SJCRH30 (cell line): ENCODE data around the gene COPZ1. TPM values are rescaled to one million over a fixed set of nuclear protein-coding genes. Genes with fewer than 3 reads are reported as not detected.

ENCODE experiments used
- DNase-seq, 2 experiments: peaks; one replicate each; pipeline ENCODE4 v3.0.0-alpha.2; 2015 to 2020
- H3K27ac ChIP-seq: fragments of 250-450 bp; sonication (Bioruptor Pico); 2 replicates; pipeline ENCODE4 v1.5.1; 2020; ENCODE audit warnings: mild to moderate bottlenecking, moderate library complexity
- H3K27me3 ChIP-seq: fragments of 250-450 bp; sonication (Bioruptor Pico); 2 replicates; pipeline ENCODE4 v1.5.1; 2020; ENCODE audit warnings: mild to moderate bottlenecking, moderate library complexity
- H3K36me3 ChIP-seq: fragments of 250-450 bp; sonication (Bioruptor Pico); 2 replicates; pipeline ENCODE4 v1.5.1; 2020; ENCODE audit warnings: mild to moderate bottlenecking, moderate library complexity
- H3K4me1 ChIP-seq: fragments of 250-450 bp; sonication (Bioruptor Pico); 2 replicates; pipeline ENCODE4 v1.5.1; 2020; ENCODE audit warnings: mild to moderate bottlenecking, moderate library complexity
- H3K4me3 ChIP-seq: fragments of 250-450 bp; sonication (Bioruptor Pico); 2 replicates; pipeline ENCODE4 v1.5.1; 2020; ENCODE audit warnings: mild to moderate bottlenecking, moderate library complexity
- H3K9me3 ChIP-seq: fragments of 250-450 bp; sonication (Bioruptor Pico); replicated peaks from 2 replicates; pipeline ENCODE4 v1.5.1; 2020; ENCODE audit warnings: mild to moderate bottlenecking, moderate library complexity
- total RNA-seq: library from RNA; depleted of rRNA; stranded (reverse); fragments of >200 nt; shearing (Covaris generic); gene quantifications from 2 replicates; pipeline ENCODE4 v1.2.3, GENCODE V29; 2014; rRNA removed

Gene COPZ1
- total RNA-seq, 1 experiment from 2014 or later: 117 TPM

DNA sequence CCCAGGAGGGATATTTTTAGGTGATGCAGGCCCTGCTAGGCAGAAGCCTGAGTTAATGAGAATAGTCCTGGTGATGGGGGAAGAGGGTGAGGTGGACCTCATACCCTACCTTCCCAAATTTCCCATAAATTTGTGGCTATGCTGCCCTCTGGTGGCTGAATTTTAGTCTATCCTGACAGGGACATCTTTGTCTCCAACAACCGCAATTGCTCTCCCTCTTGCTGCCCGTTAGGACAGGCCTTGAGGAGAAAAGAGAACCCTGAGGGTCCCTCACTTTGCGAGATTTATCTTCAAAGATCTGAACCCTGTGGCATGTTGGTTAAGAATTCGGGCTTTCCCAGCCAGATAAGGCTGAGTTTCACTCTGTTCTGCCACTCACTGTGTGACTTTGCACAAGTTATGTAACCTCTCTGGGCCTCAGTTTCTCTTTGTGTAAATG is 69.4 kb downstream of the COPZ1 start:
- H3K27ac ChIP-seq: peak overlapping the region; percentile 69
- no peaks in the 10 kb centered on the region for H3K9me3 ChIP-seq
- H3K36me3 ChIP-seq: peaks cover 34% of the 10 kb centered on the region
- H3K4me1 ChIP-seq: peaks cover 20% of the 10 kb centered on the region
- peak; percentile 79 to 89 for DNase-seq
- no peak overlapping the region for H3K4me3 ChIP-seq
- H3K27me3 ChIP-seq: no peaks in the 10 kb centered on the region

GRCh38 chr12:54394986-54395385 is 70.1 kb downstream of the COPZ1 start:
- peaks cover 34% of the 10 kb centered on the region for H3K36me3 ChIP-seq
- no peaks in the 10 kb centered on the region for H3K9me3 ChIP-seq
- no peak for DNase-seq

GRCh38 chr12:54395545-54395944 is 70.6 kb downstream of the COPZ1 start:
- H3K36me3 ChIP-seq: peaks cover 39% of the 10 kb centered on the region
- DNase-seq: no peak
- H3K9me3 ChIP-seq: no peaks in the 10 kb centered on the region
- H3K4me1 ChIP-seq: peaks cover 20% of the 10 kb centered on the region
- H3K27me3 ChIP-seq: no peaks in the 10 kb centered on the region
- no peak overlapping the region for H3K27ac ChIP-seq
- no peak overlapping the region for H3K4me3 ChIP-seq

More at GRCh38 chr12:54394986-54395385, 70.1 kb downstream of the COPZ1 start:
- H3K27me3 ChIP-seq: no peaks in the 10 kb centered on the region
- H3K4me1 ChIP-seq: peaks cover 20% of the 10 kb centered on the region
- no peak overlapping the region for H3K4me3 ChIP-seq
- no peak overlapping the region for H3K27ac ChIP-seq

DNA sequence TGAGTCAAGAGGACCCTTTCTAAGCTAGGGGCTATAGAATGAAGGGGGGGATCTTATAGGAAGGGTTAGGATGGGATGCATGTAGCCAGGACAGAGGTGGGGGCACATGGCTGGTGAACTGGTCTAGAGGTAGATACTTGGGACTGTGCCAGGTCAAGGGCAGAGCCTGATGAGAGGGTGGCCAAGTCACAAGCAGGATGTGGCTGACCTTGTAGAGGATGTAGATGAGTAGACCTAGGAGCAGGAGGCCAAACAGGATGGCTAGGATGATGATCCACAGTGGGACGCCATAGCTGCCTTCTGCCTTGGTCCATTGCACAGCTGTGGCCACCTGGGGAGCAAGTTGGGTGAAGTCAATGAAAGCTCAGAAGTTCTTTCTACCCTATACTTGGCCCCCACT is 72.2 kb downstream of the COPZ1 start:
- Histone ChIP-seq H3K4me3 (no peak overlapping the region), H3K4me1 (peaks cover 20% of the 10 kb centered on the region), H3K27me3 (no peaks in the 10 kb centered on the region), H3K9me3 (no peaks in the 10 kb centered on the region), H3K36me3 (peaks cover 42% of the 10 kb centered on the region), H3K27ac (no peak overlapping the region)
- DNase-seq: no peak

- Histone ChIP-seq H3K27ac (no peak overlapping the region), H3K4me3 (no peak overlapping the region), H3K27me3 (no peaks in the 10 kb centered on the region), H3K4me1 (peaks cover 15% of the 10 kb centered on the region), H3K36me3 (peaks cover 46% of the 10 kb centered on the region), H3K9me3 (no peaks in the 10 kb centered on the region)
- DNase-seq: no peak
These were observed 73.3 kb downstream of the COPZ1 start for GRCh38 chr12:54398218-54398617.

DNA sequence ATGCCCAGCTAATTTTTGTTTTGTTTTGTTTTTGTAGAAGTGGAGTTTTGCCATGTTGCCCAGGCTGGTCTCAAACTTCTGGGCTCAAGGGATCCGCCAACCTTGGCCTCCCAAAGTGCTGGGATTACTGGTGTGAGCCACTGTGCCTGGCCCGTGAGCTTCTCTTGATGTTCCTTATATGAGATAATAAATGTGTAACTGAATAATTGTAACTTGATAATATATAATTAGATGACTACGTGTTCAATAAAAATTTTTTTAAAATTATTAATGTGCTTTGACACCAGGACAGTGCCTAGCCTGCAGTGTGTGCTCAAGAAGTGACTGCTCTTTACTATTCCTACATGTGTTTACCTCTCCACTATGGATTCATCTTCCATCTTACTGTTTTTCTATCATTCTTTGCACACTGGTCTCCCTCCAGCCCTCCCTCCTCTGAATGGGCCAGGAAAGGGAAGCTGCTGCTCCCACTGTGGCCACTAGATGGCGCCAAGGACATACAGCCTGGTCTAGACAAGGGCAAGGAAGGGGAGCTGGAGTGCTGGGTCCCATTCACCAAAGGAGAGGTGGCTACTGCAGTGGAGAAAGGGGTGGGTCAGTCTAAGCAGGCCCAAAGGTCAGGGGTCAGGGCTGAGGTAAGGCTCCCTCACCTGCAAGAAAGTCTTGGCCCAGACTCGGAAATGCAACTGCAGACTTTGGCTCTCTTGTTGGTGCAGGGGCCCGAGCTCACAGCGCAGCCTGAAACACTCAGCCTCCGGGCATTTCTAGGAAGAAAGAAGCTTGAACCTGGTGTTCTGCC is 74.3 kb downstream of the COPZ1 start:
- Histone ChIP-seq H3K4me3 (no peak overlapping the region), H3K27me3 (no peaks in the 10 kb centered on the region), H3K4me1 (peaks cover 5% of the 10 kb centered on the region), H3K9me3 (no peaks in the 10 kb centered on the region), H3K27ac (no peak overlapping the region), H3K36me3 (peaks cover 55% of the 10 kb centered on the region)
- DNase-seq: peak; percentile 75 to 92

DNA sequence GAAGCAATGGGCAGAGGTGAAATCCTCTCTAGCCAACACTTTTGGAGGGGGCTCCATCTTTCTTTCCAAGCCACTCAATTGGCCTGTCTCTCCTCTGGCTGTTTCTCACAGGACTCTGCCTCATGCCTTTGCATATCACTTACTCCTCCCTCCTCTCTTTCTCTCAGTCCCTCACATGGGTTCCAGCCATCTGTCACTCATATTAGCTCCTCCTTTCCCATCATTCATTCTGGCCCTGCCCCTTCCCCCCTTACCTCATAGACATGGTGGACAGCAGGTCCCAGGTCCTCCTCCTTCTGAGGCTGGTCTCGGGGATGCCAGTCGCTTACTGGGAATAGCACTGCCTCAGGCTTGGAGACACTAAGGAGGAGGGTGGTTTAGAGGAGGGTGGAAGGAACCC is 76.2 kb downstream of the COPZ1 start:
- Histone ChIP-seq H3K27me3 (no peaks in the 10 kb centered on the region), H3K9me3 (no peaks in the 10 kb centered on the region), H3K4me1 (no peaks in the 10 kb centered on the region), H3K4me3 (no peak overlapping the region), H3K36me3 (peaks cover 49% of the 10 kb centered on the region), H3K27ac (no peak overlapping the region)
- no peak for DNase-seq

Other genes starting within 250 kb of the COPZ1 start
- gene SMUG1, start 136.1 kb upstream of the COPZ1 start, total RNA-seq: 25.9 and 30.1 TPM in 2 replicates
- gene CBX5, start 45.0 kb upstream of the COPZ1 start, total RNA-seq: 140 and 158 TPM in 2 replicates
- 1,766 and 1,801 TPM in 2 replicates for gene HNRNPA1, start 44.4 kb upstream of the COPZ1 start, total RNA-seq
- not detected in 2 replicates for gene NFE2, start 24.1 kb upstream of the COPZ1 start, total RNA-seq
- gene GPR84, start 39.4 kb downstream of the COPZ1 start, total RNA-seq: not detected in 2 replicates
- gene ZNF385A, start 59.6 kb downstream of the COPZ1 start, total RNA-seq: 12.7 and 13.2 TPM in 2 replicates
- 37.3 and 38.1 TPM in 2 replicates for gene ITGA5, start 94.1 kb downstream of the COPZ1 start, total RNA-seq
- gene GTSF1, start 148.5 kb downstream of the COPZ1 start, total RNA-seq: not detected in 2 replicates
- gene NCKAP1L, start 172.6 kb downstream of the COPZ1 start, total RNA-seq: 0.13 and 0.34 TPM in 2 replicates
- not detected in 2 replicates for gene PDE1B, start 224.5 kb downstream of the COPZ1 start, total RNA-seq